Endothelial cell of umbilical vein (primary cell): Measurements from ENCODE around the gene DNAI7. TPM values are rescaled to one million over a fixed set of nuclear protein-coding genes. Genes with fewer than 3 reads are reported as not detected.

Experiments used
- BruUV-seq: library from RNA; stranded (reverse); fragments of 400-500 nt; replicated peaks from 2 replicates; lab custom pipeline; 2021; lab: Mats Ljungman, UMichigan
- CTCF ChIA-PET: fragments of 300-600, 350-600 bp; sonication (Branson Sonifier 250); formaldehyde crosslinking; loops from one replicate; lab custom pipeline; 2021; ENCODE audit warnings: antibody characterized with exemption, inconsistent platforms; lab: Charles Lee
- POLR2A ChIA-PET: fragments of 300-600, 350-600 bp; sonication (Branson Sonifier 250); formaldehyde crosslinking; loops from one replicate; lab custom pipeline; 2021; ENCODE audit warnings: antibody characterized with exemption, inconsistent platforms; lab: Charles Lee
- DNase-seq: peaks from one replicate; pipeline ENCODE4 v3.0.0-alpha.2; 2011; ENCODE audit warnings: low read depth, low spot score
- FAIRE-seq: peaks from 2 replicates; lab custom pipeline; 2011; peaks lifted over from hg19 to GRCh38; lab: Jason Lieb, UNC
- H2AFZ ChIP-seq: 2 replicates; pipeline ENCODE4 v1.6.0; 2012; ENCODE audit warnings: low read depth, low read length, control low read depth, inconsistent platforms
- H3K27ac ChIP-seq: 2 replicates; pipeline ENCODE4 v1.5.1; 2011; ENCODE audit warnings: low read depth, mild to moderate bottlenecking, control low read depth, low read length, moderate library complexity; ENCODE audit not compliant: insufficient read depth
- H3K27me3 ChIP-seq, 2 experiments: 2 replicates each; pipeline versions ENCODE4 v1.6.0 to v1.6.1; 2011; ENCODE audit warnings: low read length in 2 of 2, mixed read lengths in 1 of 2; ENCODE audit not compliant: control insufficient read depth in 2 of 2, insufficient read depth in 2 of 2
- H3K36me3 ChIP-seq, 2 experiments: 2 replicates in 1 of 2; 3 replicates in 1 of 2; pipeline ENCODE4 v1.5.1; 2011; ENCODE audit warnings: low read length in 2 of 2, mild to moderate bottlenecking in 1 of 2, moderate library complexity in 1 of 2; ENCODE audit not compliant: control insufficient read depth in 2 of 2, insufficient read depth in 2 of 2; ENCODE audit errors: extremely low read depth in 1 of 2
- H3K4me1 ChIP-seq: 3 replicates; pipeline ENCODE4 v1.5.1; 2011; ENCODE audit warnings: mild to moderate bottlenecking, low read length; ENCODE audit not compliant: control insufficient read depth, insufficient read depth; ENCODE audit errors: extremely low read depth
- H3K4me2 ChIP-seq: 2 replicates; pipeline ENCODE4 v1.6.1; 2011; ENCODE audit warnings: low read length, control low read depth, mixed read lengths; ENCODE audit not compliant: insufficient read depth
- H3K4me3 ChIP-seq, 3 experiments: fragments of 200-600 bp in 1 of 3; sonication (generic), shearing (Covaris generic) in 1 of 3; replicated peaks in 1 of 3; 2 replicates each; pipeline ENCODE4 v1.5.1; 2011 to 2016; ENCODE audit warnings: control low read depth in 3 of 3, low read length in 3 of 3, mild to moderate bottlenecking in 2 of 3, inconsistent platforms in 1 of 3, low read depth in 1 of 3, moderate library complexity in 1 of 3; ENCODE audit not compliant: insufficient read depth in 1 of 3
- H3K79me2 ChIP-seq: 2 replicates; pipeline ENCODE4 v1.6.0; 2012; ENCODE audit warnings: low read length, inconsistent platforms; ENCODE audit not compliant: control insufficient read depth, insufficient read depth
- H3K9ac ChIP-seq: replicated peaks from 2 replicates; pipeline ENCODE3; 2011; ENCODE audit warnings: low read length, control low read depth; ENCODE audit not compliant: insufficient read depth; ENCODE audit errors: extremely low read depth
- H3K9me1 ChIP-seq: replicated peaks from 3 replicates; pipeline ENCODE4 v1.6.0; 2011; ENCODE audit warnings: mild to moderate bottlenecking, low read length; ENCODE audit not compliant: control insufficient read depth, insufficient read depth; ENCODE audit errors: extremely low read depth
- H3K9me3 ChIP-seq: replicated peaks from 2 replicates; pipeline ENCODE4 v1.5.1; 2012; ENCODE audit warnings: low read length, inconsistent platforms; ENCODE audit not compliant: control insufficient read depth, insufficient read depth
- H4K20me1 ChIP-seq: replicated peaks from 2 replicates; pipeline ENCODE3; 2011; ENCODE audit warnings: mild to moderate bottlenecking, low read length; ENCODE audit not compliant: control insufficient read depth, insufficient read depth; ENCODE audit errors: extremely low read depth
- EZH2 ChIP-seq: IDR thresholded peaks from 2 replicates; pipeline ENCODE4 v1.6.1; 2012; ENCODE audit warnings: borderline replicate concordance, low read depth, mild to moderate bottlenecking, moderate library complexity, low read length, inconsistent platforms; ENCODE audit not compliant: severe bottlenecking
- JUN ChIP-seq: IDR thresholded peaks from 2 replicates; pipeline ENCODE4 v1.6.1; 2011; ENCODE audit warnings: borderline replicate concordance, low read depth; ENCODE audit not compliant: insufficient read length, insufficient read depth
- MYC ChIP-seq: IDR thresholded peaks from one replicate; pipeline ENCODE4 v1.6.1; 2011; ENCODE audit warnings: mild to moderate bottlenecking, low read depth, low read length
- POLR2AphosphoS5 ChIP-seq: IDR thresholded peaks from 2 replicates; pipeline ENCODE4 v1.6.1; 2012; ENCODE audit warnings: low read depth, mild to moderate bottlenecking, control low read depth, low read length, moderate library complexity; ENCODE audit not compliant: insufficient read depth
- dilution Hi-C: fragments of 300-500 bp; cut with MboI; formaldehyde crosslinking; loops from one replicate; pipeline ENCODE4 v1.15.0; 2019; ENCODE audit warnings: low sequenced_read_pairs; ENCODE audit not compliant: extremely low pct_ligation_motif_present
- intact Hi-C: fragments of 100-400 bp; cut with micrococcal nuclease; formaldehyde crosslinking; loops from one replicate; pipeline ENCODE4 v1.10.0; 2022
- polyA plus RNA-seq, 4 experiments: library from polyadenylated mRNA; depleted of rRNA in 3 of 4; stranded (reverse) in 3 of 4; unstranded in 1 of 4; fragments of >200 nt; gene quantifications; 2 replicates each; pipeline versions ENCODE4 v1.2.1 to v1.2.3, GENCODE V29; 2011 to 2012; ENCODE audit warnings: missing spikeins in 1 of 4
- total RNA-seq: library from RNA; stranded (reverse); gene quantifications from 2 replicates; pipeline ENCODE4 v1.2.3, GENCODE V29; 2021
- TF ChIP-seq, protein P1 (sequence below), 2 donors: IDR thresholded peaks; 1 replicate in 1 of 2; 2 replicates in 1 of 2; pipeline ENCODE4 v1.5.1; 2011; ENCODE audit warnings: low read length in 2 of 2, mild to moderate bottlenecking in 2 of 2, moderate library complexity in 2 of 2, control low read depth in 1 of 2, inconsistent platforms in 1 of 2, low read depth in 1 of 2; ENCODE audit not compliant: insufficient read depth in 1 of 2; ENCODE audit errors: extremely low read depth in 1 of 2

Gene DNAI7
- total and polyA plus RNA-seq, 2 donors (not counting 3 experiments of a cell fraction or from before 2014, with no cell fraction given) = not detected

DNA sequence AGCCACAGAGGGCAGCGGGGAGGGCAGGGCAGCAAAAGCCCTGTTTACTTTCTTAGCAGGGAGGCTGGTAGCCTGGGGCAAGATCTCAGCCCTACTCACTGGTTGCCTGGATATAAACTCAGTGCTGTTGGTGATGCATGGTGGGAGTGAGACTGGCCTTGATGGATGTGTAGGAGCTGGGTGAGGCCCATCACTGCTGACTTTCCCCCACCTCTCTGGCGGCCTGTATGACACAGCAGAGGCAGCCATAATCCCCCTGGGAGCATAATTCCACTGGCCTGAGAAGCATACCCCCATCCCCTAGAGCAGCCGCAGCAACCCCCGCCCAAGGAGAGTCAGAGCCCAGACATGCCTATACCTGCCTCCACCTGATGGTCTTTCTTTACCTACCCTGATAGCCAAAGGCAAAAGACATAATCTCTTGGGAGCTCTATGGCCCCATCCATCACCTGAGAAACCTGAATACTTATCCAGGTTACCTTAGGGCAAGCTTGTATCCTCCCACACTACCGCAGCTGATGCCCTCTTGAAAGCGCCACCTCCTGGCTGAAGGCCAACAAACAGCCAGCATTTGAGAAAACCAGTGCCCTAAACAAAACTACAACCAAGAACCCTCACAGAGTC is 59.3 kb downstream of the DNAI7 start:
- BruUV-seq = no TSS peak
- Histone ChIP-seq H3K27me3 (peaks cover 0 to 2% of the 10 kb centered on the region in 2 experiments), H3K9me3 (no peaks in the 10 kb centered on the region), H3K4me1 (no peaks in the 10 kb centered on the region), H2AFZ (no peak overlapping the region), H3K9me1 (no peaks in the 10 kb centered on the region), H3K27ac (no peak overlapping the region), H3K4me3 (no peak overlapping the region), H3K9ac (no peak overlapping the region), H4K20me1 (no peaks in the 10 kb centered on the region), H3K4me2 (no peak overlapping the region), H3K79me2 (no peaks in the 10 kb centered on the region), H3K36me3 (no peaks in the 10 kb centered on the region)
- DNase-seq (no peak), FAIRE-seq (no peak)
- POLR2A ChIA-PET = no interaction called here
- no peak for TF ChIP-seq JUN
- TF ChIP-seq, protein P1, sequence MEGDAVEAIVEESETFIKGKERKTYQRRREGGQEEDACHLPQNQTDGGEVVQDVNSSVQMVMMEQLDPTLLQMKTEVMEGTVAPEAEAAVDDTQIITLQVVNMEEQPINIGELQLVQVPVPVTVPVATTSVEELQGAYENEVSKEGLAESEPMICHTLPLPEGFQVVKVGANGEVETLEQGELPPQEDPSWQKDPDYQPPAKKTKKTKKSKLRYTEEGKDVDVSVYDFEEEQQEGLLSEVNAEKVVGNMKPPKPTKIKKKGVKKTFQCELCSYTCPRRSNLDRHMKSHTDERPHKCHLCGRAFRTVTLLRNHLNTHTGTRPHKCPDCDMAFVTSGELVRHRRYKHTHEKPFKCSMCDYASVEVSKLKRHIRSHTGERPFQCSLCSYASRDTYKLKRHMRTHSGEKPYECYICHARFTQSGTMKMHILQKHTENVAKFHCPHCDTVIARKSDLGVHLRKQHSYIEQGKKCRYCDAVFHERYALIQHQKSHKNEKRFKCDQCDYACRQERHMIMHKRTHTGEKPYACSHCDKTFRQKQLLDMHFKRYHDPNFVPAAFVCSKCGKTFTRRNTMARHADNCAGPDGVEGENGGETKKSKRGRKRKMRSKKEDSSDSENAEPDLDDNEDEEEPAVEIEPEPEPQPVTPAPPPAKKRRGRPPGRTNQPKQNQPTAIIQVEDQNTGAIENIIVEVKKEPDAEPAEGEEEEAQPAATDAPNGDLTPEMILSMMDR (IDR thresholded peaks at IDR 0.05; ENCODE audit: extremely low read depth in 1 of 2, insufficient read depth in 1 of 2, low read depth in 1 of 2, low read length in 2 of 2) = no peak
- no peak for TF ChIP-seq MYC
- TF ChIP-seq EZH2 = no peak
- no peak for TF ChIP-seq POLR2AphosphoS5
- dilution Hi-C loops (no loop called here), intact Hi-C loops (no loop called here)
- CTCF ChIA-PET = interaction anchor here (1.1 to 2.9 kb wide), 3 partner anchors 10 to 145 kb away, joined by 3 to 18 read pairs (median 3); no protein-coding TSS in a partner anchor
